HG02642 (cell line): ENCODE measurements around the gene ATG5.

Source experiments
- ATAC-seq: cut with Tn5 transposase; IDR thresholded peaks from one replicate; pipeline ENCODE4 v1.9.1; 2021; ENCODE audit warnings: mild to moderate bottlenecking; ENCODE audit not compliant: unreplicated experiment, poor library complexity

ATG5 gene

DNA sequence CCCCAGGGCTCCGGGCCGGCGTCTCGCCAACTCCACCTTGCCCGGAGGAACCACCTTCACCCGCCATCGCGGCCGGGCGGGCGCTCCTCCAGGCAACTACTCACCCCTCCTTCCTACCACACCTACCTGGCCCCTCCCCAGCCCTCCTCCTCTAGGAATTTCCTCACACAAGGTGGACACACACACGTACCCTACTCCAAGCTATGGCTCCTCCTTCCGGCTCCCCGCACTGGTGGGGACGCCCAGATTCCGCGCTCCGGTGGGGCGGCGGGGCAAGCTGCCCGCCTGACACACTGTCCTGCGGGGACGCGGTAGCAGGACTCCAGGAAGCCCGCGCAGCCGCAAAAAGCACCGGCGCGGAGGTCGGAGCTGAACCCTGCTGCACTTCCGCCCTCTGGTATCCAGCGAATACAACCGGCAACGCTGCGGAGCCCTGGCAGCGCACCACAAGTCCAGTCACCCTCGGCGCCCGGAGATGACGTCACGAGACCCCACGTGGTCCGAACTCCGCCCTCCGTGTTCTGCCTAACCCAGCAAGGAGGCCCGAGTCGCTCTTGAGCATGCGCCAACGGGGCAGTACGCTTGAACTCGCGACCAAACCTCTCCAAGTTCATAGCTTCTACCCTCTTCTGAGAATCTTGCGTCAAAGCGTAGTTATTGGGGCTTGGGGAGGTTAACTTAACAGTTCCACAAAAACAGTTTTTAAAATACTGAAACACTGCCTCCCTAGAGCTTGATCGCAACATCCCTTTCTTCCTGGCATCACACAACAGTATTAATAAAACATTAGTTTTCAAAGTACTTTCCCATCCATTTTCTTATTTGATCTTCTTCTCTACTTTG, at the start of gene ATG5:
TSS of gene ATG5 (minus strand) at position 425 of the 843 bp plus-strand sequence. CDS start 9,552 bp downstream, outside the sequence.
- peak; percentile 94 for ATAC-seq

- ATAC-seq: no peak
These were observed 48.1 kb upstream of the ATG5 start for GRCh38 chr6:106373502-106374239.

- no peak for ATAC-seq
These were observed 47.4 kb upstream of the ATG5 start for GRCh38 chr6:106372838-106373501.

DNA sequence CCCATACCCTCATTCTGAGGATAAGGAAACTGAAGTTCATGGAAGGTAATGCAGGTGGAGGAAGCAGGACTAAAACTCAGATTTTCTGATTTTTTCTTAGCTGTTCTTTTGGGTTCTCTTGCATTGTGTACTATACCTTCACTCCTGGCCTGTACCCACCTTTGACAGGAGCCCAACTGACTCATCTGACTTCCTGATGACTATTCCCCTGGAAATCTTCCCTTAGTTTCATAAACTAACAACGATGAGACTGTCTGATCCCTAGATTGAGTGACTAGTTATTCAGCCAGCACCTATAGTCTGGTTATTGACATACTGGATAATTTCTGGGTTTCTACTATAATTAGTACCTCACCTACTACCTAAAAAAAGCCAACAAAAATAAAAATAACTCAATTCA, 45.1 kb upstream of the ATG5 start:
- ATAC-seq: no peak

GRCh38 chr6:106369739-106370138, 44.2 kb upstream of the ATG5 start:
- no peak for ATAC-seq

- no peak for ATAC-seq
These were observed 38.0 kb upstream of the ATG5 start for GRCh38 chr6:106363401-106364138.

GRCh38 chr6:106360989-106361430, 35.5 kb upstream of the ATG5 start:
- ATAC-seq: peak; percentile 43

DNA sequence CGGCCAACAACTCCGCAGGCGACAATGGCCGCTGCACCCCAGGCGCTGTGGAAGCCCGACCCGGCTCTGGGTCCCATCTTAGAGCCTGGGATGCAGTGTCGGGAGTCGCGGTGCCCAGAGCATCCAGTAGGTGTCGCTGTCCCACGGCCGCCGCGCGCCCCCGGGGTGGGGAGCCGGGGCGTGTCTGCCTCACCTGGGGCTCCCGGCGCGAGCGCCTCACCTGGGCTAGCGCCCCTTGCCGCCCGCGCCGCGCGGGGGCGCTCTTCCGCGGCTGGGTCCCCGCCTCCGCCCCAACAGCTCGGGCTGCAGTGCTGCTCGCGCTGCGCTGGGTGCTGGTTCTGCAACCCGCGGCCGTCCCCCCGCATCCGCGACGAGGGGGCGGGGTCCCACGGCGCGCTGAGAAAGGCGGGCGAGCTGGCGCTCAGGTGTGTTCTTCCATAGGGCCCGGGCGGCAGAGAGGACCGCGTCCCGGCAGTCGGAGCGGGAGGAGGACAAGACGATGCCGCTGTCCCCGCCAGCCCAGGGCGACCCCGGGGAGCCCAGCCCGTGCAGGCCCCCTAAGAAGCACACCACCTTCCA, 34.9 kb upstream of the ATG5 start, which contains the start of gene CRYBG1:
TSS of gene CRYBG1 (plus strand) at position 308 of the 579 bp plus-strand sequence. CDS start at position 500, 192 bp downstream.
- ATAC-seq: peak; percentile 82

- no peak for ATAC-seq
These were observed 34.4 kb upstream of the ATG5 start for GRCh38 chr6:106359959-106360409.

DNA sequence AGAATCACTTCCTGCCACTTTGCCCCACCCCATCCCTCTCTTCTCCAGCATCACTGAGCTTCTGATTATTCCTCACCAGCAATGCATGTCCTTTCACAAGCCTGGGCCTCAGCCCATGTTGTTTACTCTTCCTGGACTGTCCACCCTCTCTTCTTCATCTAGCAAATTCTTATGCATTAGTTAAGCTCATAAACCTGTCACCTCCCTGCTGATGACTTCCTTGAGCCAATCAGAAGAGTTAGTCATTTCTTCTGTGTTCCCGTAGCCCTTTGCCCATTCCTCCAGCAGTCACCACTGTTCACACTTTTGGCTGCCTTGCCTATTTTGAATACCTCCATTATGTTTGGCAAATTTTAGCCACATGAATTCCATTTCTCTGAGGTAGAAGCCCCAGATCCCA, 30.8 kb upstream of the ATG5 start:
- ATAC-seq: no peak

- no peak for ATAC-seq
These were observed 21.7 kb upstream of the ATG5 start for GRCh38 chr6:106347219-106347618.

GRCh38 chr6:106339334-106340029, 13.9 kb upstream of the ATG5 start:
- ATAC-seq: peak; percentile 77

DNA sequence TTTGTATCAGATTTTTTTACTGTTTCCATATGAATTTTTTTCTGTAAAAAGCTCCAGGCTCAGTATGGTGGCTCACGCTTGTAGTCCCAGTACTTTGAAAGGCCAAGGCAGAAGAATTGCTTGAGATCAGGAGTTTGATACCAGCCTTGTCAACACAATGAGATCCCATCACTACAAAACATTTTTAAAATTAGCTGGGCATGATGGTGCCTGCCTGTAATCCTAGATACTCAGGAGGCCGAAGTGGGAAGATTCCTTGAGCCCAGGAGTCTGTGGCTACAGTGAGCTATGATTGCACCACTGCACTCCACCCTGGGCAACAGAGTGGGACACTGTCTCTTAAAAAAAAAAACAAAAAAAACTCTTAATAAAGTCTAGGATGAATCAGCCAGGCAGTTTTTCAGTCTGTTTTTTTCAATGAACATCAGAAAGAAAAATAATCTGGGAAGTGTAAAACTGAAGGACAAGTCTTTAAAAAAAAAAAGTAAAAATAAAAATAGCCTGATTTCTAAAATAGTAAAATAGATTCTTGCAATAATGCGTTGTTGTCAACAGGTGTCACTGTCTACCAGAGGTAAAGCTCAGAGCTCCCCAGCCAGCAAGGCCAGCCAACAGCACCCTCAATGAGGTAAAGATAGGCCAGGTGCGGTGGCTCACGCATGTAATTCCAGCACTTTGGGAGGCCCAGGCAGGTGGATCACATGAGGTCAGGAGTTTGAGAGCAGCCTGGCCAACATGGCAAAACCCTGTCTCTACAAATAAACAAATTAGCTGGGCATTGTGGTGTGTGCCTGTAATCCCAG, 9.3 kb upstream of the ATG5 start:
- peak; percentile 71 for ATAC-seq

GRCh38 chr6:106324726-106325335, 729 bp downstream of the ATG5 start:
- no peak for ATAC-seq

DNA sequence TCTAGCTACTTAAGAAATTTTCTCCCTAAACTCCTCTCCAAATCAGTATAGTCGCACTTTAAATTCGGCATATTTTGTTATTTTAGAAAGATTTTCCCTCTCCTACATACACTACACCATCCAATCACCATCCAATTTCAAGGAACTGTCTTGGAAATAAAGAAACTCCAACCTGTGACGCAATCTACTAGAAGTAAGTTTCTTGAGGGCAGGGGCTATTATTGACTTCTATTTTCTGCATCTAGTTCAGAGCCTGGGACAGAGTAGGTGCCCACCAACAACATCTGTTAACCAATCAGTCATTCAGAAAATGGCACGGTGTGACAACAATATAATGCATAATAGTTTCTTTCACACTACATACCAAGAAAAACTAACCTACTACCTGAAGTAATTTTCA, 3.6 kb downstream of the ATG5 start:
- no peak for ATAC-seq

DNA sequence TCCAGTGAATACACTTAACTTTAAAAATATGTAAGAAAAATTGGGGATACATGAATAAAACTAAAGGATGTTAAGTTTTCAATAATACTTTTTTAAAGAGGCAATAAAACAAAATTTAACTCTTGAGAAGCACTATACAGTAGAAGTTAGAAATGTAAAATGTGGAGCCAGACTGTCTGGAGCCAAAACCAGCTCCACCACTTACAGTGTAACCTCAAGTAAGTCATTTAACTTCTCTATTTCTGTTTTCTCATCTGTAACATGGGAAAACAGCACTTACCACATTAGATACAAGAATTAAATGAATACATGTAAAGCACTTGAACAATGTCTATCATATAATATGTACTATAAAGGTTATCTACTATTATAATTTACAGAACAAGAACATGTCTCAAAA, 6.7 kb downstream of the ATG5 start:
- ATAC-seq: no peak

GRCh38 chr6:106318061-106318460, 7.5 kb downstream of the ATG5 start:
- no peak for ATAC-seq

- ATAC-seq: no peak
These were observed 9.2 kb downstream of the ATG5 start for GRCh38 chr6:106316375-106316766.
